DND-41 (cell line): ENCODE measurements around the gene TFRC.

ENCODE experiments used
- EZH2 ChIP-seq: IDR thresholded peaks from 3 replicates; pipeline ENCODE4 v1.6.1; 2012; ENCODE audit warnings: borderline replicate concordance, low read depth, mild to moderate bottlenecking, moderate library complexity, low read length, inconsistent platforms; ENCODE audit not compliant: severe bottlenecking
- TF ChIP-seq, protein P1 (sequence below): IDR thresholded peaks from 2 replicates; pipeline ENCODE4 v1.5.1; 2012; ENCODE audit warnings: borderline replicate concordance, low read length, moderate library complexity, mild to moderate bottlenecking; ENCODE audit not compliant: poor library complexity, severe bottlenecking; ENCODE audit errors: extremely low read depth

- TF ChIP-seq, protein P1, sequence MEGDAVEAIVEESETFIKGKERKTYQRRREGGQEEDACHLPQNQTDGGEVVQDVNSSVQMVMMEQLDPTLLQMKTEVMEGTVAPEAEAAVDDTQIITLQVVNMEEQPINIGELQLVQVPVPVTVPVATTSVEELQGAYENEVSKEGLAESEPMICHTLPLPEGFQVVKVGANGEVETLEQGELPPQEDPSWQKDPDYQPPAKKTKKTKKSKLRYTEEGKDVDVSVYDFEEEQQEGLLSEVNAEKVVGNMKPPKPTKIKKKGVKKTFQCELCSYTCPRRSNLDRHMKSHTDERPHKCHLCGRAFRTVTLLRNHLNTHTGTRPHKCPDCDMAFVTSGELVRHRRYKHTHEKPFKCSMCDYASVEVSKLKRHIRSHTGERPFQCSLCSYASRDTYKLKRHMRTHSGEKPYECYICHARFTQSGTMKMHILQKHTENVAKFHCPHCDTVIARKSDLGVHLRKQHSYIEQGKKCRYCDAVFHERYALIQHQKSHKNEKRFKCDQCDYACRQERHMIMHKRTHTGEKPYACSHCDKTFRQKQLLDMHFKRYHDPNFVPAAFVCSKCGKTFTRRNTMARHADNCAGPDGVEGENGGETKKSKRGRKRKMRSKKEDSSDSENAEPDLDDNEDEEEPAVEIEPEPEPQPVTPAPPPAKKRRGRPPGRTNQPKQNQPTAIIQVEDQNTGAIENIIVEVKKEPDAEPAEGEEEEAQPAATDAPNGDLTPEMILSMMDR, result no peak
- TF ChIP-seq EZH2, result no peak
Observed at GRCh38 chr3:196122021-196122687, 40.3 kb upstream of the TFRC start.
